K562 (cell line): Measurements from ENCODE around the gene TP53I3. TPM values are rescaled to one million over a fixed set of nuclear protein-coding genes. Genes with fewer than 3 reads are reported as not detected.

ENCODE experiments used
- EGR1 ChIP-seq: fragments of 450-650 bp; conservative IDR thresholded peaks from 2 replicates; pipeline ENCODE4 v1.6.1; 2017; ENCODE audit warnings: mild to moderate bottlenecking
- ETV1 ChIP-seq: fragments of 450-650 bp; conservative IDR thresholded peaks from 2 replicates; pipeline ENCODE4 v1.6.1; 2016; ENCODE audit warnings: missing genetic modification characterization, control low read depth, low read depth, missing compliant biosample characterization
- FOXK2 ChIP-seq, 2 experiments: fragments of 450-650 bp; IDR thresholded peaks in 1 of 2; conservative IDR thresholded peaks in 1 of 2; 2 replicates each; pipeline ENCODE4 v1.6.1; 2016; ENCODE audit warnings: low read depth in 2 of 2, mild to moderate bottlenecking in 1 of 2
- L3MBTL2 ChIP-seq: fragments of 450-650 bp; IDR thresholded peaks from 2 replicates; pipeline ENCODE4 v1.6.1; 2016; ENCODE audit warnings: mild to moderate bottlenecking, moderate library complexity
- MAFF ChIP-seq: IDR thresholded peaks from 2 replicates; pipeline ENCODE4 v1.6.1; 2012; ENCODE audit warnings: low read length, improper control_type of control experiment
- MAFG ChIP-seq: fragments of 450-650 bp; conservative IDR thresholded peaks from 2 replicates; pipeline ENCODE4 v1.6.1; 2016; ENCODE audit warnings: missing genetic modification characterization, missing compliant biosample characterization
- MAFK ChIP-seq: IDR thresholded peaks from 2 replicates; pipeline ENCODE4 v1.6.1; 2011; ENCODE audit warnings: low read length, improper control_type of control experiment
- NCOR1 ChIP-seq: fragments of 450-650 bp; IDR thresholded peaks from 2 replicates; pipeline ENCODE4 v1.6.1; 2016; ENCODE audit warnings: mild to moderate bottlenecking, moderate library complexity
- NR2F6 ChIP-seq: fragments of 450-650 bp; formaldehyde crosslinking; IDR thresholded peaks from 2 replicates; pipeline ENCODE4 v1.4.0; 2020; ENCODE audit warnings: mild to moderate bottlenecking
- SIN3B ChIP-seq: fragments of 450-650 bp; IDR thresholded peaks from 2 replicates; pipeline ENCODE4 v1.6.1; 2017; ENCODE audit warnings: low read depth, mild to moderate bottlenecking, moderate library complexity
- SMARCB1 ChIP-seq: IDR thresholded peaks from 2 replicates; pipeline ENCODE4 v1.6.1; 2011; ENCODE audit warnings: improper control_type of control experiment, low read depth; ENCODE audit not compliant: insufficient read length
- TAF15 ChIP-seq: fragments of 200-400 bp; formaldehyde crosslinking; IDR thresholded peaks from 2 replicates; pipeline ENCODE4 v1.6.1; 2017; ENCODE audit warnings: mild to moderate bottlenecking, low read depth, low read length, moderate library complexity
- ZFP36 ChIP-seq: fragments of 150-350 bp; IDR thresholded peaks from 2 replicates; pipeline ENCODE4 v1.6.1; 2018; ENCODE audit warnings: low read length, low read depth; ENCODE audit not compliant: partially characterized antibody
- ZNF444 ChIP-seq: fragments of 250-450 bp; sonication (Bioruptor Pico); IDR thresholded peaks from 2 replicates; pipeline ENCODE4 v1.4.0; 2020; ENCODE audit warnings: mild to moderate bottlenecking, moderate library complexity
- ZNF507 ChIP-seq: conservative IDR thresholded peaks from 2 replicates; pipeline ENCODE4 v1.6.1; 2017; ENCODE audit warnings: missing genetic modification characterization, missing compliant biosample characterization
- polyA plus RNA-seq, 8 experiments: library from polyadenylated mRNA; depleted of rRNA in 4 of 8; stranded (reverse) in 5 of 8; unstranded in 3 of 8; fragments of >200 nt; fragmentation: Nextera tagmentation in 2 of 8; fragmentation: Illumina TruSeq in 1 of 8; extraction: Ambion mirVana in 2 of 8; extraction: Trizol in 1 of 8; gene quantifications; 2 replicates each; pipeline versions ENCODE4 v1.2.1 to v1.2.3, GENCODE V29; 2011 to 2014; ENCODE audit warnings: inconsistent platforms in 1 of 8, missing spikeins in 1 of 8
- total RNA-seq, 7 experiments: library from RNA; depleted of rRNA in 6 of 7; stranded (reverse); fragments of >200 nt in 6 of 7; fragmentation: Illumina TruSeq in 2 of 7; extraction: Trizol in 2 of 7; gene quantifications; 2 replicates each; pipeline versions ENCODE4 v1.2.1 to v1.2.3, GENCODE V29; 2011 to 2021; ENCODE audit warnings: low replicate concordance in 1 of 7
- TF ChIP-seq, protein P1 (sequence below): sonication (generic); formaldehyde crosslinking; IDR thresholded peaks from 2 replicates; pipeline ENCODE4 v1.8.0; 2022; ENCODE audit warnings: mild to moderate bottlenecking, missing genetic modification reagents
- TF ChIP-seq, protein P2 (sequence below): fragments of 450-650 bp; IDR thresholded peaks from 2 replicates; pipeline ENCODE4 v1.6.1; 2016; ENCODE audit warnings: borderline replicate concordance
- TF ChIP-seq, protein P3 (sequence below): sonication (generic); formaldehyde crosslinking; IDR thresholded peaks from 2 replicates; pipeline ENCODE4 v1.8.1; 2023; ENCODE audit warnings: mild to moderate bottlenecking, missing genetic modification reagents, moderate library complexity
- TF ChIP-seq, protein P4 (sequence below): sonication (generic); IDR thresholded peaks from 2 replicates; pipeline ENCODE4 v1.6.1; 2016
- TF ChIP-seq, protein P5 (sequence below): fragments of 450-650 bp; formaldehyde crosslinking; IDR thresholded peaks from 2 replicates; pipeline ENCODE4 v1.4.0; 2022; ENCODE audit warnings: missing genetic modification characterization

TP53I3 gene
- total and polyA plus RNA-seq, 9 of the 15 experiments (the other 6 are each of a cell fraction or from before 2014, with no cell fraction given) = 0.65 to 9.5 (median 5.6) TPM

DNA sequence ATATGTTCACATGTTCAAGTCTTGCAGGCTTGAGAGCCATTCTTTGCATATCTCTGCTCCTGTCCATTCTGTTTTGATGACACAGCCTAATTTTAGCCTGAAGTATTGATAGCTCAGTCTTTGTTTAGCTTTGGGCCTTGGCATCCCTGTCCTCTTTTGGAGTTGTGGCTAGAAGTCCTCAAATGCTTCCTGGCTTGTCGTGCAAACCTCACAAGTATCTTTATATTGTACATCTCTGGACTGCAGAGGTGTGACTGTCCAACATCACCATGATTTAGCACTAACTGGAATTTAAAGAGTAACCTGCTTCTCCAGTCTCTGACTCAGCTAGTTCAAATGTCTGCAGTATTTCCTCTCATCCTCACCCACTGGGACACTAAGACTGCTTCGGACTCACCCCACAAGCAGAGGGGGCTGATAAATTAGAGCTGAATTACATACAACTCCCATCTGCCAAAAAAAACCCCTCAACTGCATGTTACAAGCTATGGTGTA lies 26.8 kb upstream of the TP53I3 start (continued):
- TF ChIP-seq, protein P1, sequence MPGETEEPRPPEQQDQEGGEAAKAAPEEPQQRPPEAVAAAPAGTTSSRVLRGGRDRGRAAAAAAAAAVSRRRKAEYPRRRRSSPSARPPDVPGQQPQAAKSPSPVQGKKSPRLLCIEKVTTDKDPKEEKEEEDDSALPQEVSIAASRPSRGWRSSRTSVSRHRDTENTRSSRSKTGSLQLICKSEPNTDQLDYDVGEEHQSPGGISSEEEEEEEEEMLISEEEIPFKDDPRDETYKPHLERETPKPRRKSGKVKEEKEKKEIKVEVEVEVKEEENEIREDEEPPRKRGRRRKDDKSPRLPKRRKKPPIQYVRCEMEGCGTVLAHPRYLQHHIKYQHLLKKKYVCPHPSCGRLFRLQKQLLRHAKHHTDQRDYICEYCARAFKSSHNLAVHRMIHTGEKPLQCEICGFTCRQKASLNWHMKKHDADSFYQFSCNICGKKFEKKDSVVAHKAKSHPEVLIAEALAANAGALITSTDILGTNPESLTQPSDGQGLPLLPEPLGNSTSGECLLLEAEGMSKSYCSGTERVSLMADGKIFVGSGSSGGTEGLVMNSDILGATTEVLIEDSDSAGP = no peak
- TF ChIP-seq ZFP36 = no peak
- TF ChIP-seq L3MBTL2 = no peak
- peak; percentile 56; the same call in 1 of the 2 replicates for TF ChIP-seq MAFK
- TF ChIP-seq, protein P2, sequence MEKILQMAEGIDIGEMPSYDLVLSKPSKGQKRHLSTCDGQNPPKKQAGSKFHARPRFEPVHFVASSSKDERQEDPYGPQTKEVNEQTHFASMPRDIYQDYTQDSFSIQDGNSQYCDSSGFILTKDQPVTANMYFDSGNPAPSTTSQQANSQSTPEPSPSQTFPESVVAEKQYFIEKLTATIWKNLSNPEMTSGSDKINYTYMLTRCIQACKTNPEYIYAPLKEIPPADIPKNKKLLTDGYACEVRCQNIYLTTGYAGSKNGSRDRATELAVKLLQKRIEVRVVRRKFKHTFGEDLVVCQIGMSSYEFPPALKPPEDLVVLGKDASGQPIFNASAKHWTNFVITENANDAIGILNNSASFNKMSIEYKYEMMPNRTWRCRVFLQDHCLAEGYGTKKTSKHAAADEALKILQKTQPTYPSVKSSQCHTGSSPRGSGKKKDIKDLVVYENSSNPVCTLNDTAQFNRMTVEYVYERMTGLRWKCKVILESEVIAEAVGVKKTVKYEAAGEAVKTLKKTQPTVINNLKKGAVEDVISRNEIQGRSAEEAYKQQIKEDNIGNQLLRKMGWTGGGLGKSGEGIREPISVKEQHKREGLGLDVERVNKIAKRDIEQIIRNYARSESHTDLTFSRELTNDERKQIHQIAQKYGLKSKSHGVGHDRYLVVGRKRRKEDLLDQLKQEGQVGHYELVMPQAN = no peak
- TF ChIP-seq, protein P3, sequence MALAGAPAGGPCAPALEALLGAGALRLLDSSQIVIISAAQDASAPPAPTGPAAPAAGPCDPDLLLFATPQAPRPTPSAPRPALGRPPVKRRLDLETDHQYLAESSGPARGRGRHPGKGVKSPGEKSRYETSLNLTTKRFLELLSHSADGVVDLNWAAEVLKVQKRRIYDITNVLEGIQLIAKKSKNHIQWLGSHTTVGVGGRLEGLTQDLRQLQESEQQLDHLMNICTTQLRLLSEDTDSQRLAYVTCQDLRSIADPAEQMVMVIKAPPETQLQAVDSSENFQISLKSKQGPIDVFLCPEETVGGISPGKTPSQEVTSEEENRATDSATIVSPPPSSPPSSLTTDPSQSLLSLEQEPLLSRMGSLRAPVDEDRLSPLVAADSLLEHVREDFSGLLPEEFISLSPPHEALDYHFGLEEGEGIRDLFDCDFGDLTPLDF (CRISPR knock-in tag) = no peak
- TF ChIP-seq FOXK2 (conservative IDR thresholded peaks at IDR 0.05 in 1 of 2, IDR thresholded peaks at IDR 0.05 in 1 of 2; ENCODE audit: low read depth in 2 of 2) = no peak
- no peak for TF ChIP-seq TAF15
- TF ChIP-seq ZNF507 (tag) = no peak
- no peak for TF ChIP-seq SMARCB1
- TF ChIP-seq, protein P4, sequence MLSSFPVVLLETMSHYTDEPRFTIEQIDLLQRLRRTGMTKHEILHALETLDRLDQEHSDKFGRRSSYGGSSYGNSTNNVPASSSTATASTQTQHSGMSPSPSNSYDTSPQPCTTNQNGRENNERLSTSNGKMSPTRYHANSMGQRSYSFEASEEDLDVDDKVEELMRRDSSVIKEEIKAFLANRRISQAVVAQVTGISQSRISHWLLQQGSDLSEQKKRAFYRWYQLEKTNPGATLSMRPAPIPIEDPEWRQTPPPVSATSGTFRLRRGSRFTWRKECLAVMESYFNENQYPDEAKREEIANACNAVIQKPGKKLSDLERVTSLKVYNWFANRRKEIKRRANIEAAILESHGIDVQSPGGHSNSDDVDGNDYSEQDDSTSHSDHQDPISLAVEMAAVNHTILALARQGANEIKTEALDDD = peak; percentile 30; the same call in 1 of the 2 replicates
- TF ChIP-seq NR2F6 (CRISPR knock-in tag) = no peak
- TF ChIP-seq, protein P5, sequence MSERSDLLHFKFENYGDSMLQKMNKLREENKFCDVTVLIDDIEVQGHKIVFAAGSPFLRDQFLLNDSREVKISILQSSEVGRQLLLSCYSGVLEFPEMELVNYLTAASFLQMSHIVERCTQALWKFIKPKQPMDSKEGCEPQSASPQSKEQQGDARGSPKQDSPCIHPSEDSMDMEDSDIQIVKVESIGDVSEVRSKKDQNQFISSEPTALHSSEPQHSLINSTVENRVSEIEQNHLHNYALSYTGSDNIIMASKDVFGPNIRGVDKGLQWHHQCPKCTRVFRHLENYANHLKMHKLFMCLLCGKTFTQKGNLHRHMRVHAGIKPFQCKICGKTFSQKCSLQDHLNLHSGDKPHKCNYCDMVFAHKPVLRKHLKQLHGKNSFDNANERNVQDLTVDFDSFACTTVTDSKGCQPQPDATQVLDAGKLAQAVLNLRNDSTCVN (CRISPR knock-in tag) = no peak
- TF ChIP-seq SIN3B = no peak
- TF ChIP-seq MAFF = peak; percentile 70
- TF ChIP-seq ZNF444 = no peak
- peak; percentile 85 for TF ChIP-seq MAFG (tag)
- TF ChIP-seq EGR1 = no peak
- no peak for TF ChIP-seq NCOR1
- TF ChIP-seq ETV1 = no peak
